Fibroblast of lung (primary cell): Measurements from ENCODE around the gene FRS2. TPM values are rescaled to one million over a fixed set of nuclear protein-coding genes. Genes with fewer than 3 reads are reported as not detected.

ENCODE experiments used
- DNase-seq, 2 donors: peaks; one replicate each; pipeline versions ENCODE4 v3.0.0 to v3.0.0-alpha.2; 2010; ENCODE audit warnings: low read depth in 2 of 2
- H2AFZ ChIP-seq: 2 replicates; pipeline ENCODE4 v1.5.1; 2012; ENCODE audit warnings: low read length, control low read depth, inconsistent platforms
- H3K27ac ChIP-seq: 2 replicates; pipeline ENCODE4 v1.5.1; 2011; ENCODE audit warnings: low read length, control low read depth; ENCODE audit not compliant: insufficient read depth
- H3K27me3 ChIP-seq: 2 replicates; pipeline ENCODE4 v1.5.1; 2011; ENCODE audit warnings: mild to moderate bottlenecking, low read length; ENCODE audit not compliant: control insufficient read depth, insufficient read depth
- H3K36me3 ChIP-seq: 2 replicates; pipeline ENCODE4 v1.5.1; 2011; ENCODE audit warnings: low read length; ENCODE audit not compliant: control insufficient read depth, insufficient read depth
- H3K4me1 ChIP-seq: 2 replicates; pipeline ENCODE4 v1.5.1; 2011; ENCODE audit warnings: low read length; ENCODE audit not compliant: control insufficient read depth, insufficient read depth; ENCODE audit errors: extremely low read depth
- H3K4me2 ChIP-seq: 2 replicates; pipeline ENCODE4 v1.5.1; 2011; ENCODE audit warnings: low read length, control low read depth; ENCODE audit not compliant: insufficient read depth; ENCODE audit errors: extremely low read depth
- H3K4me3 ChIP-seq, 4 experiments: fragments of 200-600 bp in 1 of 4; sonication (generic) in 1 of 4; replicated peaks in 1 of 4; 2 replicates each; pipeline ENCODE4 v1.5.1; 2011 to 2016; ENCODE audit warnings: low read length in 4 of 4, low read depth in 3 of 4, mild to moderate bottlenecking in 3 of 4, control low read depth in 2 of 4, inconsistent platforms in 1 of 4, mixed read lengths in 1 of 4; ENCODE audit not compliant: insufficient read depth in 1 of 4; ENCODE audit errors: control extremely low read depth in 1 of 4
- H3K79me2 ChIP-seq: 2 replicates; pipeline ENCODE4 v1.5.1; 2012; ENCODE audit warnings: mild to moderate bottlenecking, low read length, inconsistent platforms; ENCODE audit not compliant: control insufficient read depth, insufficient read depth
- H3K9ac ChIP-seq: 2 replicates; pipeline ENCODE4 v1.5.1; 2011; ENCODE audit warnings: mild to moderate bottlenecking, low read length, control low read depth; ENCODE audit not compliant: insufficient read depth
- H3K9me3 ChIP-seq: 2 replicates; pipeline ENCODE4 v1.5.1; 2012; ENCODE audit warnings: low read depth, low read length; ENCODE audit not compliant: control insufficient read depth, insufficient read depth
- H4K20me1 ChIP-seq: 2 replicates; pipeline ENCODE4 v1.5.1; 2011; ENCODE audit warnings: low read length; ENCODE audit not compliant: control insufficient read depth, insufficient read depth; ENCODE audit errors: extremely low read depth
- CTCF ChIP-seq, 2 donors: IDR thresholded peaks in 1 of 2; conservative IDR thresholded peaks in 1 of 2; 1 replicate in 1 of 2; 2 replicates in 1 of 2; pipeline ENCODE4 v1.5.1; 2011 to 2012; ENCODE audit warnings: low read length in 2 of 2, control low read depth in 1 of 2, inconsistent platforms in 1 of 2, low read depth in 1 of 2, mild to moderate bottlenecking in 1 of 2
- EZH2 ChIP-seq: IDR thresholded peaks from 2 replicates; pipeline ENCODE4 v1.5.1; 2012; ENCODE audit warnings: low read length, control low read depth, mild to moderate bottlenecking; ENCODE audit errors: missing control alignments
- polyA plus RNA-seq, 2 donors: library from polyadenylated mRNA; depleted of rRNA in 1 of 2; stranded (reverse) in 1 of 2; unstranded in 1 of 2; fragments of >200 nt; gene quantifications; 2 replicates each; pipeline ENCODE4 v1.2.1, GENCODE V29; 2011 to 2012; ENCODE audit warnings: missing spikeins in 1 of 2
- total RNA-seq: library from RNA; depleted of rRNA; stranded (reverse); fragments of >200 nt; gene quantifications from 2 replicates; pipeline ENCODE4 v1.2.1, GENCODE V29; 2014

FRS2 gene
- total and polyA plus RNA-seq, 2 donors (not counting 1 experiment from before 2014, with no cell fraction given): 37.1 to 45.9 TPM

- peak overlapping the region; percentile 28 for H3K4me2 ChIP-seq
- H3K79me2 ChIP-seq: peaks cover 28% of the 10 kb centered on the region
- H2AFZ ChIP-seq: no peak overlapping the region
- no peaks in the 10 kb centered on the region for H4K20me1 ChIP-seq
- TF ChIP-seq CTCF (conservative IDR thresholded peaks at IDR 0.05 in 1 of 2, IDR thresholded peaks at IDR 0.05 in 1 of 2; ENCODE audit: low read depth in 1 of 2, low read length in 2 of 2) (no peak), EZH2 (no peak)
- H3K36me3 ChIP-seq: no peaks in the 10 kb centered on the region
- DNase-seq: no peak
- H3K27me3 ChIP-seq: no peaks in the 10 kb centered on the region
- no peak overlapping the region for H3K4me3 ChIP-seq
- H3K4me1 ChIP-seq: peaks cover 7% of the 10 kb centered on the region
- peak overlapping the region; percentile 86 for H3K27ac ChIP-seq
- H3K9me3 ChIP-seq: no peaks in the 10 kb centered on the region
- no peak overlapping the region for H3K9ac ChIP-seq
Observed at GRCh38 chr12:69556383-69556782, 86.2 kb downstream of the FRS2 start.

- Histone ChIP-seq H3K27me3 (no peaks in the 10 kb centered on the region), H3K79me2 (peaks cover 15% of the 10 kb centered on the region), H3K9ac (no peak overlapping the region), H3K4me3 (no peak overlapping the region), H3K4me2 (no peak overlapping the region), H3K36me3 (no peaks in the 10 kb centered on the region), H2AFZ (no peak overlapping the region), H4K20me1 (no peaks in the 10 kb centered on the region), H3K4me1 (no peaks in the 10 kb centered on the region), H3K27ac (no peak overlapping the region), H3K9me3 (no peaks in the 10 kb centered on the region)
- TF ChIP-seq CTCF (conservative IDR thresholded peaks at IDR 0.05 in 1 of 2, IDR thresholded peaks at IDR 0.05 in 1 of 2; ENCODE audit: low read depth in 1 of 2, low read length in 2 of 2) (no peak), EZH2 (no peak)
- DNase-seq: peak in 1 of 2 donors; percentile 35
Observed at GRCh38 chr12:69563166-69563762, 93.1 kb downstream of the FRS2 start.

GRCh38 chr12:69566603-69567002 is 96.4 kb downstream of the FRS2 start:
- Histone ChIP-seq H3K9me3 (no peaks in the 10 kb centered on the region), H3K36me3 (no peaks in the 10 kb centered on the region), H3K27me3 (no peaks in the 10 kb centered on the region), H3K4me3 (no peak overlapping the region), H3K79me2 (peaks cover 2% of the 10 kb centered on the region), H2AFZ (no peak overlapping the region), H3K9ac (no peak overlapping the region), H4K20me1 (no peaks in the 10 kb centered on the region), H3K4me1 (peaks cover 2% of the 10 kb centered on the region), H3K4me2 (no peak overlapping the region), H3K27ac (no peak overlapping the region)
- TF ChIP-seq EZH2 (no peak), CTCF (conservative IDR thresholded peaks at IDR 0.05 in 1 of 2, IDR thresholded peaks at IDR 0.05 in 1 of 2; ENCODE audit: low read depth in 1 of 2, low read length in 2 of 2) (peak in 1 of 2 donors; percentile 26)
- no peak for DNase-seq
